HG02938 (cell line): ENCODE measurements around the gene TMEM120A.
A peak's percentile ranks its signal among the peaks of the same experiment; 100 is the strongest.

ENCODE experiments used
- ATAC-seq: cut with Tn5 transposase; IDR thresholded peaks from one replicate; pipeline ENCODE4 v1.9.1; 2021; ENCODE audit warnings: mild to moderate bottlenecking, moderate library complexity; ENCODE audit not compliant: unreplicated experiment

TMEM120A gene

GRCh38 chr7:75995996-75996395 lies 1.6 kb upstream of the TMEM120A start:
- ATAC-seq = no peak

DNA sequence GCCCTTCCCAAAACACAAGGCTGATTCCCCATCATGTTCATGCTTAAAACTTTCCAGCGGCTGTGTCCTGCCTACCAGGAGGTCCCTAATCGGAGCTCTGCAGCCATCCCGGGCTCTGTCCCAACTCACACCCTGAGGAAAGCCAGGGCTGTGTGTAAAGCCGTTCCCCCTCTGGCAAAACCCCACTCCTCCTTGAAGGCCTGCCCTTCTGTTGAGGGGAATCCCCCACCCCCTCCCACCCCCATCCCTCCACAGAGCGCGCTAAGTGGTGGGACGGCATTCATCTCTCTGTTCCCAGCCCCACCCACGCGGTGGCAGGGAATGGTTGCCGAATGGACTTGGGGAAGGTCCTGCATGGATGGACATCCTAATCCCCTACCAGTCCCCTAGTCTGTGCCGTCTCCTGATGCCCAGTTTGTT lies 667 bp upstream of the TMEM120A start:
- ATAC-seq = peak; percentile 9

DNA sequence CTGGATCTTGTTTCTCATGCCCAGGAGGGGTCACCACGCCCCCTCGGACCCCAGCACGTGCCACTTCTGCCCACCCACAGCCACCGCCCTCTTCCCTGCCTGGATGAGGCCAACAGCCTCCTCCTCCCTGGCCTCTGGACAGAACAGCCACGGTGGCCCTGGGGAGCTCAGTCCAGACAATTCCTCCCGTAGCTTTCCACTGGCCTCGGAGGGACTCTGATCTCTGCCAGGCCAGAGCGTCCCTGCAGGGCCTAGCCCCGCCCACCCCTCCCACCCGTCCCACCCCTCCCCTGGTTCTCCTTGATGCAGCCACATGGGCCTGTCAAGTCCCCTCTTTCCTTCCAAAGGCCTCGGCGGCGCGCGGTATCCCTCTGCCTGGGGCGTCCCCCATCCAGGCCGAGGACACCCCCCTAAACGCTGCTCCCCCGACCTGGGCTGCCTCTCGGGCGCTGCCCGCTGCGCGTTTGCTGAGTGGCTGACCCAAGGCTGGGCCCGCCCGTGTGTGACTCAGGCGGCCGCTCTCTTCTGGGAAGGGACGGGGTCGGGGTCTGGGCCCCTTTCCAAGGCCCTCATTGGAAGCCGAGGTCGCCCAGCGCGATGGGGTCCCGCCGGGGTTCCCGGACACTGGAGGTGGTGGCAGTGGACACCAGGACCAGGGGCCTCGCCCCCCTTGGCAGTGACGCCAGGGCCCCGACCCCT lies 557 bp downstream of the TMEM120A start:
- ATAC-seq = peak; percentile 16

DNA sequence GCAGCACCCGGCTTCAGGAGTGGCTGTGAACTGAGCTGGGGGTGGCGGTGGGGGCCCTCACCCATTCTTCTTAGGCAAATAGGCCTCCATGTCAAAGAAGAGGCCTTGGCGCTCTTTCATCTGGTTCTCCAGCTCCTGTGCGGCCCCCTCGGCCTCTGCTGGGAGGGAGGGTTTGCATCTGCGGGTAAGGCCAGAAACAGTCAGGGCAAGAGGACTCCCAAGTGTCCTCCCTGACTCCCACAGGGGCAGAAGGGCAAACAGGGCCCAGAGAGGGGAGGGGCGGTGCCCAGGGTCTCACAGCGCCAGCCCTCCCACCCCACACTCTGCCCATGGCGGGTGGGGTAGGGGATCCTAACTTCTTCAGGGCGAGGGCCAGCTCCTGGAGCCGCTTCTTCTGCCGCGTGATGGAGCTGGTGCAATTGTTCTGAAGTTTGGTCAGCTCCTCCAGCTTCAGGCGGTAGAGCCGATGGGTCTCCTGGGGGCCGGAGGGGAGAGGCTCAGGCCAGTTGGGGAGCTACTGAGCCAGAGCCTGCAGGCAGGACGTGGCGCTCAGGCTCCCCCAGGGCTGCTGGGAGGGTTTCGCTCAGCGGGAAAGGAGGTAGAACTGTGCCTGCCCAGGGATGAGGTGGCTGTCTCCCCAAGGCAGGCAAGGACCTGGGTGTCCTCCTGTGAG lies 2.2 kb downstream of the TMEM120A start:
- ATAC-seq = no peak

DNA sequence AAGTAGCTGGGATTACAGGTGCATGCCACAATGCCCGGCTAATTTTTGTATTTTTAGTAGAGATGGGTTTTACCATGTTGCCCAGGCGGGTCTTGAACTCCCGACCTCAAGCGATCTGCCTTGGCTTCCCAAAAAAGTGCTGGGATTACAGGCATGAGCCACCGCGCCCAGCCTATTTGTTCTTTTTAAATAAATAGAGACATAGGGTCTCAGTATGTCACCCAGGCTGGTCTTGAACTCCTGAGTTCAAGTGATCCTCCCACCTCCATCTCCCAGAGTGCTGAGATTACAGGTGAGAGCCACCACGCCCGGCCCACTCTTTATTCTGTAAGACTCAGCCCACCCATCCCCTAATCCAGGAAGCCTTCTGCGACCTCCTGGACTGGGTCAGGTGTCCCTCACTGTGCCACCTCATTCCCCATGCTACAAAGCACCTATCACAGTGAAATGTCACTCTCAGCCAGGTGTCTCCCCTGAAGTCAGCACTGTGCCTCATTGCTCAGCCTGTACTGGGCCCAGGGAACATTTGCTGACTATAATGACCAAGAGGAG lies 2.8 kb downstream of the TMEM120A start:
- ATAC-seq = no peak

GRCh38 chr7:75989500-75990388 lies 4.7 kb downstream of the TMEM120A start:
- no peak for ATAC-seq

DNA sequence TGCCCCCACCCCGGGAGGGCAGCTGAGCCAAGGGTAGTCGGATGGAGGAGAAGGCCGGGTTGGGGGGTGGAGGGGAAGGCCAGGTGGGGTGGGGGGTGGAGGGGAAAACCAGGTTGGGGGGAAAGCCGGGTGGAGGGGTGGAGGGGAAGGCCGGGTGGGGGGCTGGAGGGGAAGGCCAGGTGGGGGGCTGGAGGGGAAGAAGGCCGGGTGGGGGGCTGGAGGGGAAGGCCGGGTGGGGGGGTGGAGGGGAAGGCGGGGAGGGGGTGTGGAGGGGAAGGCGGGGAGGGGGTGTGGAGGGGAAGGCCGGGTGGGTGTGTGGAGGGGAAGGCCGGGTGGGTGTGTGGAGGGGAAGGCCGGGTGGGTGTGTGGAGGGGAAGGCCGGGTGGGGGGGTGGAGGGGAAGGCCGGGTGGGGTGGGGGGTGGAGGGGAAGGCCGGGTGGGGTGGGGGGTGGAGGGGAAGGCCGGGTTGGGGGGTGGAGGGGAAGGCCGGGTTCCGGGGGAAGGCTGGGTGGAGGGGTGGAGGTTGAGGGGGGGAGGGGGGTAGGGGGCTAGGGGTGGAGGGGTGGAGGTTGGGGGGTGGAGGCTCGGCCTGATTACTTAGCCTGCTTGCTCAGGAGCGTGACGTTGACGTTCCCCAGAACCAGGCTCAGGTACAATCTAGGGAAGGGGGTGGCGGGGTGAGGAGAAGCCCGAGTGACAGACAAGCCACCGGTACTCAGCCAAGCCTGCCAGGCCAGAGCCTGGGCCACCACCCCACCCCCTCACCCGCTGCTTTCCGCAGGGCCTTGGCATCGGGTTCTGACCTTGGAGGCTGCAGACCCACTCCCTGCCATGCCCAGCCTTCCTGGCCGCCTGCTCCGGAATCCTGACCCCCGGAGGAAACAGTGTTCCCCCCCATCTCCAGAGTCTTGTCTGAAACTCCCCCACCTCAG lies 5.6 kb downstream of the TMEM120A start:
- no peak for ATAC-seq

DNA sequence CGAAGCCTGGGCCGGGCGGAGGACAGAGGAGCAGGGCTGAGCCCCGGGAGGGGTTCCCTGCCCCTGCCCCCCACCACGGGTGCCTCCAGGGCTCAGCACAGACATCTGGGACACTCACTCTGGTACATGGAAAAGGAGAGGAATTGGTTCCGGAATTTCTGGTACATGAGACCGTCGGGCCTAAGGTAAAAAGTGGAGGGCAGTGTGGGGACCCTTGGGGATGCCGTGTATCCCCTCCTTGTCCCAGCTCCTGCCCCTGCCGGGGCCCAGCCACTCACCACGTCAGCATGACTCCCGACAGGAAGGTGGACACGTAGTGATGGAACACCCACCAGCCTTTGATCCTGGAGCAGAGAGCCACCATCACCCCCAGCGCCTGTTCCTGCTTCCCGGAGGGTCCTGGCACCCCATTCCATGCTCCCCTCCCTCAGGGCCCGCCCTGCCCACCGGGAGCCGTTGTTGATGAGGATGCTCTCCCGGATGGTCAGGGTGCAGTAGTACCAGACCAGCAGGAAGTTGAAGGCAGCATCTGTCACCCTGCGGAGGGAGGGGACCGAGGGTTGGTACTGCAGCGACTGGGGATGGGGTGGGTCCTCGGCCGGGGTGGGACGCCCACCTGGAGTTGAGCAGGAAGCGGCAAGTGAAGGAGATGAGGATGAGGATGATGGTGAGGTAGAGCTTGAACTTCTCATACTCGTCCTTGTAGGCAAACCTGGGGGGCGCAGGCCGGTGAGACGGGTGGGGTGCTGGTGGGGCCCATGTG lies 6.4 kb downstream of the TMEM120A start:
- ATAC-seq = no peak

DNA sequence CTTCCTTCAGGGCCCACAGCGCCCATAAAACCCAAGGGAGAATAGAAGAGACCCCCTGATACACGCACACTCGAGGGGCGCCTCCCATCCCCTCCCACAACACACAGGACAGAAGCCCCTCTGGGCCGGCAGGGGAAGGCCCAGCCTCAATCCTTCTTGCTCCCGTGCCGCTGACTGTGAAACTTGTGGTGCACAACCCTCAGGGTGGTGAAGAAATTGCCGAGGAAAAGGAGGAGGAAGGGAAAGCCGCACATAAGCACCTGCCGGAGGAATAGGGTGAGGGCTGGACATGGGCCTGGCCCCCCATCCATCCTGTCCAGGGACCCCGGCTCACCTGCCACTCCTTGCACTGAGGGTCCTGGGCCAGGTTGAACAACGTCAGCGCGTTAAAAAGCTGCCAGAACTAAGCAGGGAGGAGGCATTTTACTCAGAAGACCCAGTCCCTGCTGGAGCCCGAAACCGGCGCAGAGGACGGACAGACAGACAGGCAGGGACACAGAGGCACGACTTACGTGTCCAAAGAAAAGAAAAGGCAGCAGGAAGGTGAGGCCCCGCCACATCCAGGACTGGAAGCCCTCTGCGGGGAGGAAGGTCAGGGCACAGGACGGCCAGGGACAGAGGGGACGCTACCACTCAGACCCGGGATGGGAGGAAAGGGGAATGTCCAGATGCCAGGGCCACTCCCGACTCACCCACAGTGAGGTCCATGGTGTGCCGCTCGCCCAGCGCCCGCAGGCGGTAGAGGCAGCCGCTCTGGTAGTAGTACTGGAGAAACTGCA lies 7.2 kb downstream of the TMEM120A start:
- no peak for ATAC-seq

DNA sequence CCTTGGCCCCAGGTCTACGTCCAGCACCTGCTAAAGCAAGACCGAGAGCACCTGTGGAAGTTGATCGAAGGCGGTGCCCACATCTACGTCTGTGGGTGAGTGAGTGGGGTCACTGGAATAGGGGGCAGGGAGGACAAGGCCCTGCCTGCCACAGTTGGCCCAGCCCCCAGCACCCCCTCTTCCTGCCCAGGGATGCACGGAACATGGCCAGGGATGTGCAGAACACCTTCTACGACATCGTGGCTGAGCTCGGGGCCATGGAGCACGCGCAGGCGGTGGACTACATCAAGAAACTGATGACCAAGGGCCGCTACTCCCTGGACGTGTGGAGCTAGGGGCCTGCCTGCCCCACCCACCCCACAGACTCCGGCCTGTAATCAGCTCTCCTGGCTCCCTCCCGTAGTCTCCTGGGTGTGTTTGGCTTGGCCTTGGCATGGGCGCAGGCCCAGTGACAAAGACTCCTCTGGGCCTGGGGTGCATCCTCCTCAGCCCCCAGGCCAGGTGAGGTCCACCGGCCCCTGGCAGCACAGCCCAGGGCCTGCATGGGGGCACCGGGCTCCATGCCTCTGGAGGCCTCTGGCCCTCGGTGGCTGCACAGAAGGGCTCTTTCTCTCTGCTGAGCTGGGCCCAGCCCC lies 8.1 kb downstream of the TMEM120A start:
- ATAC-seq = no peak

DNA sequence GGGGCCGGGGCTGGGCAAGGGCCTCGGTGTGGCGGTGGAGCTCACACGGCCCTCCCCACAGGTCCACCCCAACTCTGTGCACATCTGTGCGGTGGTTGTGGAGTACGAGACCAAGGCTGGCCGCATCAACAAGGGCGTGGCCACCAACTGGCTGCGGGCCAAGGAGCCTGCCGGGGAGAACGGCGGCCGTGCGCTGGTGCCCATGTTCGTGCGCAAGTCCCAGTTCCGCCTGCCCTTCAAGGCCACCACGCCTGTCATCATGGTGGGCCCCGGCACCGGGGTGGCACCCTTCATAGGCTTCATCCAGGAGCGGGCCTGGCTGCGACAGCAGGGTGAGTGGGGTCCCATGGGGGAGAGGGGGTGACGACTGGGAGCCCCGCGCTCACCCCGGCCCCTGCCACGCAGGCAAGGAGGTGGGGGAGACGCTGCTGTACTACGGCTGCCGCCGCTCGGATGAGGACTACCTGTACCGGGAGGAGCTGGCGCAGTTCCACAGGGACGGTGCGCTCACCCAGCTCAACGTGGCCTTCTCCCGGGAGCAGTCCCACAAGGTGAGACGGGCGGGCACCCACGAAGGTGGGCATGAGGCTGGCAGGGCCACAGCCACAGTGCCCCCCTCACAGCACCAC lies 8.8 kb downstream of the TMEM120A start:
- no peak for ATAC-seq

GRCh38 chr7:75985009-75985517 lies 9.3 kb downstream of the TMEM120A start:
- no peak for ATAC-seq

GRCh38 chr7:75984130-75985008 lies 10.0 kb downstream of the TMEM120A start:
- no peak for ATAC-seq

GRCh38 chr7:75983471-75984129 lies 10.8 kb downstream of the TMEM120A start:
- no peak for ATAC-seq

DNA sequence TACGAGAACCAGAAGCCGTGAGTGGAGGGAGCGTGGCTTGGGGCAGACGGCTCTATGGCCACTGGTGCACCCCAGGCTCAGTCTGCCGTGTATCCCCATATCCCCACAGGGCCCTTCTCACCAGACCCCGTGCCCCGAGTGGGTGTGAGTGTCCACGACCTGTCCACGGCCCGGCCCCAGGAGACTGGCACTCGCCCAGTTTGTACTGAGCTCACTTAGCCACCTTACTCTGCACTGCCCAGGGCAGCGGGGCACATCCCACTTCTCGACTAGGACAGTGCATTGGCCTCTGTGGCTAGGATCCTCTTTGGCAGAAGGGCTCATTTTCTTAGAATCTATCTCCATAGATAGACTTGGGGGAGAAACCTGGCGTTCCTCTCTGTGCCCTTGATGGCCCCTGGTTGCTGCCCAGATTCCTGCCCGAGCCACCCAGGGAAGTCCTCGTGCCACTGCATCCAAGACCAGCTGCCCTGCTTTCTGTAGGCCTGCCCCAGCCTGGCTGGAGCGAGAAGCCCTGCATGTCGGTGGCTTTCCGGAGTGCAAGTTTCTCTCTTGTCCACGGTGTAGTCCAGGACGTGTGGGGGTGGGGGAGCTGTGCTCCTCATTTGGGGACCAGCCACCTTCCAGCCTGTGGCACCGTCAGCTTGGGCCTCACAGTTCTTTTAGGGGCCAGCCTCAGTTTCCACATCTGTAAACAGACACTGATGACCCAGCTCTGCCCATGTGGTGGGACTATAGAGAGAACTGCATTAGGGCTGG lies 11.9 kb downstream of the TMEM120A start:
- ATAC-seq = no peak
